Panc1 (cell line): Measurements from ENCODE around the gene MTHFD1L. TPM values are rescaled to one million over a fixed set of nuclear protein-coding genes. Genes with fewer than 3 reads are reported as not detected.
A peak's percentile ranks its signal among the peaks of the same experiment; 100 is the strongest.

ENCODE experiments used
- ATAC-seq: fragments of 200-7000 bp; cut with Tn5 transposase; 2 replicates; pipeline ENCODE4 v1.9.1; 2020; ENCODE audit warnings: mild to moderate bottlenecking, moderate library complexity
- BruUV-seq: library from RNA; stranded (reverse); fragments of 400-500 nt; replicated peaks from 2 replicates; lab custom pipeline; 2021; lab: Mats Ljungman, UMichigan
- CTCF ChIA-PET: fragments of 300-600 bp; sonication (Branson Sonifier 250); formaldehyde crosslinking; loops from one replicate; lab custom pipeline; 2022; ENCODE audit warnings: antibody characterized with exemption; lab: Charles Lee
- POLR2A ChIA-PET: fragments of 300-600 bp; sonication (Branson Sonifier 250); formaldehyde crosslinking; loops from one replicate; lab custom pipeline; 2022; ENCODE audit warnings: antibody characterized with exemption; lab: Charles Lee
- DNase-seq: peaks from one replicate; pipeline ENCODE4 v3.0.0-alpha.2; 2010; ENCODE audit warnings: low read depth, low spot score
- H3K27ac ChIP-seq: 2 replicates; pipeline ENCODE4 v1.5.1; 2011; ENCODE audit warnings: mild to moderate bottlenecking, low read length, inconsistent platforms
- H3K27me3 ChIP-seq: fragments of 200-500 bp; sonication (Bioruptor generic); 2 replicates; pipeline ENCODE4 v1.6.0; 2014; ENCODE audit warnings: low read length, inconsistent platforms; ENCODE audit not compliant: control insufficient read depth, insufficient read depth
- H3K36me3 ChIP-seq: fragments of 200-500 bp; sonication (Bioruptor generic); 2 replicates; pipeline ENCODE4 v1.5.1; 2014; ENCODE audit warnings: inconsistent platforms, mild to moderate bottlenecking, low read length, moderate library complexity; ENCODE audit not compliant: control insufficient read depth, insufficient read depth
- H3K4me1 ChIP-seq: 2 replicates; pipeline ENCODE4 v1.5.1; 2011; ENCODE audit warnings: inconsistent platforms, mild to moderate bottlenecking, low read length, moderate library complexity; ENCODE audit not compliant: control insufficient read depth, insufficient read depth
- H3K4me3 ChIP-seq, 2 experiments: 2 replicates each; pipeline ENCODE4 v1.5.1; 2011 to 2012; ENCODE audit warnings: low read depth in 2 of 2, low read length in 2 of 2, mild to moderate bottlenecking in 2 of 2, inconsistent platforms in 1 of 2, moderate library complexity in 1 of 2
- H3K9me3 ChIP-seq: fragments of 200-500 bp; sonication (Bioruptor generic); 2 replicates; pipeline ENCODE4 v1.5.1; 2014; ENCODE audit warnings: low read depth, mild to moderate bottlenecking, inconsistent platforms, low read length, moderate library complexity; ENCODE audit not compliant: control insufficient read depth, insufficient read depth
- CTCF ChIP-seq: fragments of 450-650 bp; IDR thresholded peaks from 2 replicates; pipeline ENCODE4 v1.5.1; 2017; ENCODE audit warnings: mild to moderate bottlenecking
- POLR2AphosphoS5 ChIP-seq: IDR thresholded peaks from 2 replicates; pipeline ENCODE4 v1.6.1; 2012; ENCODE audit warnings: mild to moderate bottlenecking, low read depth, low read length, moderate library complexity
- REST ChIP-seq, 2 experiments: IDR thresholded peaks; 2 replicates each; pipeline ENCODE4 v1.6.1; 2011 to 2012; ENCODE audit warnings: low read depth in 2 of 2, control low read depth in 1 of 2, low read length in 1 of 2, mild to moderate bottlenecking in 1 of 2, moderate library complexity in 1 of 2; ENCODE audit not compliant: insufficient read depth in 1 of 2
- SIN3A ChIP-seq: IDR thresholded peaks from 2 replicates; pipeline ENCODE4 v1.6.1; 2012; ENCODE audit warnings: low read depth, mild to moderate bottlenecking, low read length, moderate library complexity, borderline replicate concordance; ENCODE audit not compliant: insufficient read depth
- TCF7L2 ChIP-seq: IDR thresholded peaks from 2 replicates; pipeline ENCODE4 v1.6.1; 2011; ENCODE audit warnings: mild to moderate bottlenecking, low read depth, low read length, inconsistent platforms
- in situ Hi-C: cut with HindIII; loops from 2 replicates; pipeline ENCODE4 v1.10.0; 2016; ENCODE audit warnings: low sequenced_read_pairs, low pct_unique_long_range_greater_than_20kb
- intact Hi-C: fragments of 100-400 bp; cut with micrococcal nuclease; formaldehyde crosslinking; loops from one replicate; pipeline ENCODE4 v1.10.0; 2022; ENCODE audit not compliant: unreplicated experiment
- total RNA-seq: library from RNA; stranded (reverse); gene quantifications from one replicate; pipeline ENCODE4 v1.2.1, GENCODE V29; 2021; ENCODE audit not compliant: unreplicated experiment

MTHFD1L gene
- total RNA-seq, 1 experiment from 2014 or later = 76.2 TPM

GRCh38 chr6:151073146-151073545 is 207.6 kb downstream of the MTHFD1L start:
- POLR2A ChIA-PET = no interaction called here

GRCh38 chr6:151073701-151074100 is 208.2 kb downstream of the MTHFD1L start:
- no peak for ATAC-seq
- BruUV-seq = no TSS peak
- DNase-seq = no peak
- POLR2A ChIA-PET = no interaction called here
- CTCF ChIA-PET = no interaction called here
- Histone ChIP-seq H3K36me3 (peaks cover 2% of the 10 kb centered on the region; the same call in 1 of the 2 replicates), H3K9me3 (peaks cover 42% of the 10 kb centered on the region; the same call in 1 of the 2 replicates), H3K4me1 (peaks cover 25% of the 10 kb centered on the region), H3K4me3 (no peak overlapping the region), H3K27me3 (no peaks in the 10 kb centered on the region), H3K27ac (peak overlapping the region; percentile 3; the same call in 1 of the 2 replicates)
- no peak for TF ChIP-seq TCF7L2
- no peak for TF ChIP-seq SIN3A
- no peak for TF ChIP-seq CTCF
- no peak for TF ChIP-seq POLR2AphosphoS5
- TF ChIP-seq REST (IDR thresholded peaks at IDR 0.05; ENCODE audit: insufficient read depth in 1 of 2, low read depth in 2 of 2, low read length in 1 of 2) = no peak
- in situ Hi-C loops = no loop called here
- intact Hi-C loops = no loop called here

More at GRCh38 chr6:151073146-151073545, 207.6 kb downstream of the MTHFD1L start:
- intact Hi-C loops = no loop called here
- in situ Hi-C loops = no loop called here
- H3K27me3 ChIP-seq = no peaks in the 10 kb centered on the region
- TF ChIP-seq SIN3A (no peak), CTCF (no peak), REST (IDR thresholded peaks at IDR 0.05; ENCODE audit: insufficient read depth in 1 of 2, low read depth in 2 of 2, low read length in 1 of 2) (no peak), TCF7L2 (no peak), POLR2AphosphoS5 (no peak)
- DNase-seq (no peak), ATAC-seq (no peak)
- CTCF ChIA-PET = no interaction called here
- H3K4me3 ChIP-seq = no peak overlapping the region
- H3K36me3 ChIP-seq = peaks cover 2% of the 10 kb centered on the region; the same call in 1 of the 2 replicates
- peaks cover 42% of the 10 kb centered on the region; the same call in 1 of the 2 replicates for H3K9me3 ChIP-seq
- peak overlapping the region; percentile 3 for H3K27ac ChIP-seq
- BruUV-seq = no TSS peak
- peaks cover 30% of the 10 kb centered on the region for H3K4me1 ChIP-seq
